ENCODE data around the gene STARD13. TPM values are rescaled to one million over a fixed set of nuclear protein-coding genes. Genes with fewer than 3 reads are reported as not detected.
A peak's percentile ranks its signal among the peaks of the same experiment; 100 is the strongest.

STARD13 gene
- total RNA-seq, 1 donor from 2014 or later = 19.3 TPM

DNA sequence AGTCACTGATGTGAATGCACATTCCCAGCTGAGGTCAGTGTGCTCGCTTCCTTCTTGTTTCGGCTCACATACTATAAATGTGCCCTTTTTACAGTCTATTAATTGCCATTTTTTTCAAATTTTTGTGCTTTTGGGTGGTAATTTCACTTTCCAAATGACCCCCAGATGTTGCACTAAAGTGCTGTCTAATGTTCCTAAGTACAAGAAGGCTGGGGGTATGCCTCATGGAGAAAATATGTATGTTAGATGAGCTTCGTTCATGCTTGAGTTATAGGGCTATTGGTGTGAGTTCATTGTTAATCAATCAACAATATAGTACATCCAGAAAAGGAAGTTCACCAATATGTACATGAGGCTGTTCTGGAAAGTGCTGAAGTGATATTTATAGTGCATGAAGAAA is 184.7 kb downstream of the STARD13 start:
- DNase-seq (ENCODE audit: low read depth in 2 of 2) = no peak

DNA sequence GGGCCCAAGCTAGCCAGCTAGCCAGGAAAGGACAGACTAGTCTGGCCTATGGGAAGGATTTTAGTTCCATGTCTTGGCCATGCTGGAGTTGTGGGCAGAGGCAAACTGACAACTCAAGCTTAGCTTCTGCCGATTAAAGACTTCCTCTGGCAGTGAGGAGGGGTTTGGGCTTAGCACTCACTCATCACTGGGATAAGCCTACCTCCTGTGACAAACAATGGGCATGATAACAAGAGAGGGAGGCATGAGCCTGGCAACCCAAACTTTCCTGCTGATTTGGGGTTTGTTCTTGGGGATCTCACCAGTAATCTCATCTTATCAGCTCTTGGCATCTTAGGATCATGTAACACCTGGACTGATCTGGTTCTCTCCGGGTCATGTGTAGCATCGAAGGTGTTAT is 185.7 kb downstream of the STARD13 start:
- no peak for DNase-seq (ENCODE audit: low read depth in 2 of 2)

DNA sequence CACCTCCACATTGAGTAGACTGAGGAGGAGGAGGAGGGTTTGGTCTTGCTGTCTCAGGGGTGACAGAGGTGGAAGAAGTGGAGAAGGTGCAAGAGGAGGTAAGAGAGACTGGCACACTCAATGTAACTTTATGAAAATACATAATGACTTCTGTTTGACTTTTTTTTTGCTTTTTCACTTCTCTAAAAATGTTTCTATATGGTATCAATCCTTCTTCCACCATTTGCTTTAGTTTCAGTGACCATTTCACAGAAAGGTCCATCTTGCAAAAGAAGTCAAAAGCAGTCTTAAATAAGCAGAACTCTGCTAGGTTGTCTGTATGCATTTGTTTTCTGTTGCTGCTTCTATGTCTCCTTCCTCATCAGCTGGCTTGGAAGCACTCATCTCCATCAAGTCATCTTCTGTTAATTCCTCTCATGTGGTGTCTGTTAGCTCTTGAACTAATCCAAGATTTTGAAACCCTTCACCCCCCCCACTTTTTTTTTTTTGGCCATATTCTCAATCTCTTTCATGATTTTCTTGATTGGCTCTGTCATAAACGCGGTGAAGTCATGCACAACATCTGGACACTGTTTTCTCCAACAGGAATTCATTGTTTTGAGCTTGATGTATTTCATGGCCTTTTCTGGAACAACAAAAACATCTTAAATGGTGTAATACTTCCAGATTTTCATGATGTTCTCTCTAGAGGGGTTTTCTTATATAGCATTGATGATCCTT is 188.5 kb downstream of the STARD13 start:
- DNase-seq (ENCODE audit: low read depth in 2 of 2) = no peak

DNA sequence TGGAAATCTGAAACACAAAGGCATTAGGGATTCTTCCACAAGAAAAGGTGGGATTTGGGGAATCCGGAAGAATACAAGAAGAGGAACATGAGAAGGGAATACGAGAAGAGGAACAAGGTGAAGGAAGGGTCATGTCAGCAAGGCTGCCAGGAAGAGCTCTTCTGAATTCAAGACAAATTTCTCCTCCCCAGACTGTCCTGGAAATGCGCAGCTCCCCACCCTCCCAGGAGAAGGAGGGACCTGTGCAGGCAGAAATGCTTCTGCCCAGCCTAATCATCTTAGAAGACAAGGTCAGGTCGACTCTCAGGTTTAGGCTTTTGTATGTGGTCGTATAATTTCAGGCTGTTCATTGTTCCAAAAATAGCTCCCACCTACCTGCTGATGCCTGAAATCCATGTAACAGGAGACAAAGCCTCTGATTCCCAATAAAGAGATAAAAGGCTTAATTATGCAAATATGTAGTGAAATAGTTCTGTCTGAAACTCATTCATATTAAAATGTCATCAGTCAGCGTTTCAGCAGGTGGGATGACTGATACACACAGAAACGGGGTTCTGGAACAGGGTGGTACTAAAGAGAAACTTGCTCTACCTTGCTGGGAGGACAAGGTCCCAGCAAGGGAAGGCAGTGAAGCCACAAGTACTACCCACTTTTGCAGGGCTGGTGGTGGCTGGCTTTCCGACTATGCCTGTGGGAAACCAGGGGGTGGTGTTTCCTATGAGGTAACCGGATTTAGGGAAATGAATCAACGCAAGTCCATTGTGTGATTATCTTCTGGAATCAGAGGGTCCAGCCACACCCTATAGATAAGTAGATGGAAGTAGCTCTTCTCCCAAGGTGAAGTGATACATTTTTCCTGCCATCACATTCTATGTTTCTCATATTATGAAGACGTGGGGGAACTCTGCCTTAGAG is 193.2 kb downstream of the STARD13 start:
- peak; percentile 32 to 79 for DNase-seq (ENCODE audit: low read depth in 2 of 2)

DNA sequence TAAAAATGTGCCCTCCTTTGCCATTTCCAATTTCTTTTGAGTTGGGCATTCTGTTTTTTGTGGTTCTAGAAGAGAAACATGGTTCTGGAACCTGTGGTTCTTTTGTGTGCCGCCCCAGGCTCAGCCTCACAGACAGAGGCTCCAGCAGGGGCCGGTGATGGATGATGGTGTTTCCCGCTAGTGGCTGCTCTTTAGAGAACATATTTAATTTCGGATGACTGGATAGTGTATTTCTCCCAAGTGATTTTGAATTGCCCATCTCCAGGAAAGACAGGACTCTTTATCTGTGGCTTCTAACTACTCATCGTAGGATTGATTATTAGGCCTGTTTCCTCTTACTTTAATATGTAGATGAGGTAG is 194.2 kb downstream of the STARD13 start:
- no peak for DNase-seq (ENCODE audit: low read depth in 2 of 2)

DNA sequence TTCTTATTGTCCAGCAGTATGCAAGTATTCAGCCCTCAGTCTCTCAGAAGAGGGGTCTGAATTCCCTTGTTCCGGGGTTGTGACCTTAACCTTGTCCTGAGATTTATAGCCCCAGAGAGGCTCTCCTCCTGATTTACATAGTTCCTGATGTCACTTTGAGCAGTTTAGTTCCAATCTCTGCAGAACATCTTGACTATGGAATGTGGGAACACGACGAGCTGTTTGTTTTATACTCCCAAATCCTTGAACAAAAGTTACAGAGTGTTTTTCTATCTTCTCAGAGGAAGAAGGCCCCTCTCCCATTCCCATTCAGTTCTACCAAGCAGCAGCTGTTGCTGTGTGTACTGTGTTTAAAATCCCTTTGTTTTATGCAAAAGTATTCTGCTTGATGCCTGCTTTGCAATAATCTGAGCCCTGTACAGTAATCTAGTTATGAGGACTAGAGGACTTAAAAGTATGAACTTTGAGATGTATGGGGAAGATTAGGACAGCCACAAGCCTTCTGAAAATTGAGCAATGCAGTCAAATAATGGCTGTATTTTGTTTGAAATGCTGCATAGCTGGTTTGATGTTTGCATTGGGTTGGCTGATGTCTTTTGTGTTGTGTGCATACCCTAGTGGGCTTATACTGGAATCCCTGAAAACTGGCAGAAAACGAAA is 194.7 kb downstream of the STARD13 start:
- peak in 1 of 2 donors; percentile 67 for DNase-seq (ENCODE audit: low read depth in 2 of 2)

DNA sequence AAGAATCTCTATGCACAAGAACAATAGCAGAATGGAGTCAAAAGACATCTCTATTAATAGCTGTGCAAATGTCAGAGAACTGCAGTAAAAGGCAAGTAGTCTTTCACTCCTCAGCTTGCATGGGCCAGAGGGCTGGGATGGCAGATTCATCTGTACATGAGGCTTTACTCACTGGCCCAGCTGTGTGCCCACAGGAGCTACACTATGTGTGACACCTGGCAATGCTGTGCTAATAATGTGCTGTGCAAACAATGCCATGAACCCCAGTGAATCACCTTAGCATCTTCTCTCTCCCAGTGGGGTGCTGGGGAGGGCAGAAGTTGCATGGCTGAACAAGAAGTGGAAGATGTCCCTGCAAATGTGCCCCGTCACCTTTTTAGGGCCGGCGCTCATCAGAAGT is 196.2 kb downstream of the STARD13 start:
- DNase-seq (ENCODE audit: low read depth in 2 of 2) = no peak

DNA sequence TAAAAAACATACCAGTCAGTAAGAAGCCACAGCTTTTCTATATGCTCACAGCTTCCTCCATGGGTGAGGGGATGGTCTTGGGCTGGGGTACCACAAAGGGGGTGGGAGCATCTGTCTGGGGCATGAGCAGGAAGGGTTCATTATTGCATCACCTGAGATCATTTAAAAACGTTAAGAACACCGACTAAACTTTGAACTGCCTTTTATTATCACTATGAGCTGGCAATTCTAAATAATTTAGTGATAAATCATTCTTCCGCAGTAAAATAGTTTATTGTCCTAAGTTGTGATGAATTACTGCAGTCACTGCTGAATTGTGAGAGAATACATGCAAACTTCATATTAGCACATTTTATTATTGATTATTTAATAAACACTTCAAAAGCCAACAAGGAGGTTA is 197.8 kb downstream of the STARD13 start:
- peak in 1 of 2 donors; percentile 30 for DNase-seq (ENCODE audit: low read depth in 2 of 2)

DNA sequence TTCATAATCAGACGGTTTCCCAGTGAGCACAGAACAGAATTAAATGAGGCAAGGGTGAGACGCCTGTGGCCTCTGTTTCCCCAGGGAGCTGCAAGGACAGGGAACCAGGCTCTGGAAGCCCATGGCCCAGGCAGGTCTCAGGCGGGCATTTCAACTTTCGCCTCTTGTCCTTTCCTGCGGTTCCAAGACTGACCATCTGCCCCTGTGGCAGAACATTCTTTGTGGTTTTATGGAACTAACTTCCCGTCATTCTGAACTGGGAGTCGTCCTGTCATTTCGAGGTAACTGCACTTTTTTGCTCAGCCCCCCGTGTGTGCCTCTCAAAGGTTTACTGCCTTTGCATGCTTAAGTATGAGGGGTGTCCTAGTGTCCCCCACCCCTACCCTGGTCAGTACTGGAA is 198.5 kb downstream of the STARD13 start:
- no peak for DNase-seq (ENCODE audit: low read depth in 2 of 2)

DNA sequence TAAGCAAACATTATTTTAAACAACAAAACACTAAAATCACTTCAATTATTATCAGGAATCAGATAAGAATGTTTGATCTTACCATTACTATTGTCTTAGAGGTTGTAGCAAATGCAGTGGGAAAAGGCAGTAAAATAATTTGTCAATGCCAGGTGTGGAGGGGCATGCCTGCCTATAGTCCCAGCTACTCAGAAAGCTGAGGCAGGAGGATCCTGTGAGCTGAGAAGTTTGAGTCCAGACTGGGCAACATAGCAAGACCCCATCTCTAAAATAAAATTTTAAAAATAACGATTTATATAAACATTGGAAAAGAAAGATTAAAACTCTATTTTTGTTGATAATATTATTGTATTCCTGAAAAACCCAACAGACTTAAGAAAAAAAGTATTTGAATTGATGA is 202.5 kb downstream of the STARD13 start:
- no peak for DNase-seq (ENCODE audit: low read depth in 2 of 2)

DNA sequence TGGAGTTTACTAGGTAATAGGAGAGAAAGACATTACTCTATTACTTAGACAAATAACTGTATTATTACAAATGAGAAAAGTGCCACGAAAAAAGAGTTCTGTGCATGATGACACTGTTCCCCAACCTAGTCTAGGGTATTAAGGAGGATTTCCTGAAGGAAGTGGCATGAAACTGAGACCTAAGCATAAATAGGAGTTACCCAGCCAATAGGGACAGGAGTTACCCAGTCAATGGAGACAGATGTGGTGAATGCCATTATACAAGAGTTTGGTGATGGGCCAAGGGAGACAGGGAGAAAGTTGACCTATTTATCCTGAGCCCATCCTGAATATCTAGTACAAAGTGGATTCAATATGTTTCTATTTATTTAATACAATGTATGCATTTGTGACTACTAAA is 203.9 kb downstream of the STARD13 start:
- no peak for DNase-seq (ENCODE audit: low read depth in 2 of 2)

DNA sequence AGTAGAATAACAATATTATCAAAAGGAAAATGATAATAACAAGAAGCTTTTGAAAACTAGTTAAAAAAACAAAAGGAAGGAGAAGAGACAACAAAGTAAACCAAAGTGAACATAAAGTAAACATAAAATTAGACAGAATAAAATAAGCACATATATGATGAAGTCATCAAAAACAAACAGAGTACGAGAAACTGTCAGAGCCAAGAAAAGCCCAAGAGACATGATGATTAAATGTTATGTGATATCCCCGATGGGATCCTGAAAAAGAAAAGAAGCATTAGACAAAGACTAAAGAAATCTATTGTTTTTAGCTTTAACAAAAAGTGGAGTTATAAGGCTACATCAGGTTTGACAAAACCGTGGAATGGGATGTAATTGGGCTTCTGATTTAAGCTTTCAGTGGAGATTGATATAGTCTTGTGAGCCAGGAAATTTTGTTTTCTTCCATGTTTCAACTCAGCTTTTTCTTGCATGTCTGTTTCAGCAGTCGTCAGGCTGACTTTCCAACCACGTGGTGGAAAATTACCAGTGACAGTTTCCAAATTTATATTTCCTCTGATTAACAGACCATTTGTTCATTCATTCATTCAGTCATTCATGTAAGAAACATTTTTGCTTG is 204.5 kb downstream of the STARD13 start:
- DNase-seq (ENCODE audit: low read depth in 2 of 2) = peak in 1 of 2 donors; percentile 32

DNA sequence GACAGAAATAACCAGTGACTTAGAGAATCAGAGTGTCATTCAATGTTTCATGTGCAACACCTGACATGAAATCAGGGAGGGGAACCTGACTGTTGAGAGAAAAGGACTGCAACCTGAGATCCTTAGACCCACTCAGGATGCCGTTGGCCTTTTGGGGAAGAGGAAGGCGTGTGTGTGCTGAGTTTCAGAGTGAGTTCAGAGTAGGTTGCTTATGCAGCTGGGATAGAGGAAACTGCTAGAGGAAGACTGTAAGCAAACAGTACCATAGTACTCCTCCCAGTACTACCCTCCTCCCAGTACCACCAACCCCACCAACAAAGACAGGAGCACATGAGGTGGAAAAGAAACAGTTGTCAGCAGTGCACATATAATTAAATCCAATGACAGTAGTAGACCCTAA is 205.6 kb downstream of the STARD13 start:
- DNase-seq (ENCODE audit: low read depth in 2 of 2) = peak in 1 of 2 donors; percentile 61

DNA sequence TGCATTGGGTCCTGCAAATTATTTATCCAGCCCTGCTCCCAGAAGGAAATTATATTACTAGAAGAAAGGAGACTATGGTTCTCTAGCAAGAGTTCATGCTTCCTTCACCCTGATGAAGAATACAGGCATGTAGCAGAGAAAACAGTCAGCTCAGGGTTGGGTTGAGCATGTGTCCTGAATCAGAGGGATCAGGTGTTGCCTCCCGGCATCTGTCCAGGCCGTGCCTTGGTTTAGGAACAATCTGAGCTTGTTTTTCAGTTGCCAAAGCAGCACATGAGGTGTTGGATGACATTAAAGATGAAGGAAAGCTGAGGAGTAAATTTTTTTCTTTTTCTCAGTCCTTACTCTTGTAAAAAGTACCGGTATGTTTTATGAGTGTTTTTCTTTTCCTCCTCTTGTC is 207.3 kb downstream of the STARD13 start:
- DNase-seq (ENCODE audit: low read depth in 2 of 2) = no peak

DNA sequence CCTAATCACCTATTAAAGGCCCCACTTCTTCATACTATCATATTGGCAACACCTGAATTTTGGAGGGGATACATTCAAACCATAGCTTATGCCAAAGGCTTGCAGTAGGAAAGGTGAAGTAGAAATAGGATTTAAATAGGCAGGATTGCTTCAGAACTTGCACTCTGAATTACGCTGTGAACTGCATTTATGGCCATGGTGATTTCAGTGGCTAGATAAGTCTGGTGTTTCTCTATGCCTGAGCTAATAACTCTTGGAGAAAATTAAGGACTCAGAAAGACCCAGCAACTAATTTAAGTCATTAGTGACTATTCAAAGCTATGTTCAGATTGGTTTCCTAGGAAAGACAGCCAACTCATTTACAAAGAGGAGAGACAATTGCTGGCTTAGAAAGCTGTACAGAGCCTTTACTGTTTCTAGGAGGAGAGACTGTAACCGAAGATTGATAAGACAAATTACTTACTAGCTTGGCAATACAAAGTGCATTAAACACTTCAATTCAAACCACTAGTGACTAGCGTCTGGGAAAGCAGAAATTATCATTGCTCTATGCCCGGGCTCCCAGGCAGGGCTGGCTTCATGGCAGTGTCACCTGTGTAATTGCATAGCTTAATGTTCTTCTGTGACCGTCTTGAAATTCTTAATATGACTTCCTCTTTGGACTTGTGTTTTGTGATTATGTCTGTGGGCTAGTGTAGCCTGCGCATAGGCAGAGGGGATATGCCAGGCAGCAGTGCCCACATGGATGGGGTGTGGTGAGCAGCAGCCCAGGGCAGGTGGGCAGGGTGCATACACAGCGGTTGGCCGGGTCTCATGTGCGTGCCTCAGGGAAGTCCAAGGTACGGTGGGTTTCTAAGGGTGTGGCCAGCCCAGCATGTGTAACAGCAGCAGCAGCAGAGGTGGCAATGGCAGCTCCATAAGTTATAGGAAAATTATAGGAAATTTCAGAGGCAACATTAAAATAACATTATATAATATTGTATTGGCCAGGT is 209.3 kb downstream of the STARD13 start:
- DNase-seq (ENCODE audit: low read depth in 2 of 2) = no peak

DNA sequence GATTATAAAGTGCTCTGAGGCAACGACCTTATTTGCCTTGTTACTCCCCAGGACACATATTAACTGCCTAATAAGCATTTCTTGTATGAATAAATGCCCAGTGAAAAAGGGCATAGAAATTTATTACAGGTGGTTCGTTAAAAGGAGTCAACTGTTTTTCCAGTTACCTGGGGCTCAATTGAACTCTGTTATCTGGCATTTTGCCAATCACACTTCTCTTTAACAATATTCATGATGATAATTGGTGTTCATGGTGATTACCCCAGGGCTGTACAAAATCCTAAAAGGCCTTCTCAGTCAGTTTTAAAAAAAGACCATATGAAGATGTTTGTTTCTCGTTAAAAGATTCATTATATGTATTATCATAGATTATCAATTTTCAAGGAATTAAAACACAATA is 212.2 kb downstream of the STARD13 start:
- DNase-seq (ENCODE audit: low read depth in 2 of 2) = no peak

DNA sequence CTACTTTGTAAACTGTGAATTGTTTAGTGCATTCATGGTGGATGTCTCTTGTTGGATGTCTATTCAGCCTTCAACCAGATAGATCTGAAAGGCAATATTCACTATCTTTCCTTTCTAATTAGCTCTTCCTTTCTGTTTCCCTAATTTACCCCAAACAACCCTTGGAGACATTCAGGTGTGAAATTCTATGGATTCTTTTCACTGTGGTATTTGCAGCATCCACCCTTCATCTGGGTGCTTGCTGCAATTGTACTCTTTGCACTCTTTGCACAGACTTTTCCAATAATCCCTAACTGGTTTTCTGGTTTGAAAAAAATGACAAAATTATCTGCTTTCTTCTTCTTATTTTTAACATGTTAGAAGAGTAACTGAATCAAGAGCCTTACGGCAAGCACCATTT is 212.8 kb downstream of the STARD13 start:
- DNase-seq (ENCODE audit: low read depth in 2 of 2) = no peak

DNA sequence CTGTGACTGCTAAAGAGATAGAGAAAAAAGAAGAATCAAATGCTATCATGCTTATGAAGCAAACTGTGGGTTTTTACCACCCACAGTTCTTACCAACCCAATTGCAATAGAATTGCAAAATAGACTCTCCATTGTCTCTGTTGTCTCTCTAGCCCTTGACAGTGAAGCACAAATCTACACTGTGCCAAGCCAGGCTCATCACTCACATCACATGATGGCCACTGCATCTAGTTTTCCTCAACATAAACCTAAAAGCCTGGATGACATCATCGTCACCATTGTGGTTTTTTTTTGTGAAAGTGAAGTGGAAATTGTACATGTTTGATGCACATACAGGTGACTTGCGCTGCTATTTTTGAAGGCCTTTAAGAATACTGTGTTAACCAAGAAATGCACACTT is 213.3 kb downstream of the STARD13 start:
- no peak for DNase-seq (ENCODE audit: low read depth in 2 of 2)

DNA sequence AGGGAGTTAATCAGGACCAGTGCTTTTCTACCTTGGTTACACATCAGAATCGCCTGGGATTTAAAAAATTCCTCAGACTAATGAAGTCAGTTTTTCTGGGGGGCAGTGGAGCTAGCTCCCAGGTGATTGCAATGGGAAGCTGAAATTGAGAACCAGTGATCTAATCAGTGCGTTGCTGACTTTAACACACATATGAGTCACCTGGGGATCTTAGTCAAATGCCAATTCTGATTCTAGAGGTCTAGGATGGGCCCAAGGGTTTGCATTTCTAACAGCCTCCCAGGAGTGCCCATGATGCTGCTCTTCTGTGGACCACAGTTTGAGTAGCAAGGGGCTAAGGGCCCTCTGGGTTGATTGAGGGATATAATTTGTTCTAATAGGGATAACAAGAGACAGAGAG is 214.8 kb downstream of the STARD13 start:
- DNase-seq (ENCODE audit: low read depth in 2 of 2) = no peak

DNA sequence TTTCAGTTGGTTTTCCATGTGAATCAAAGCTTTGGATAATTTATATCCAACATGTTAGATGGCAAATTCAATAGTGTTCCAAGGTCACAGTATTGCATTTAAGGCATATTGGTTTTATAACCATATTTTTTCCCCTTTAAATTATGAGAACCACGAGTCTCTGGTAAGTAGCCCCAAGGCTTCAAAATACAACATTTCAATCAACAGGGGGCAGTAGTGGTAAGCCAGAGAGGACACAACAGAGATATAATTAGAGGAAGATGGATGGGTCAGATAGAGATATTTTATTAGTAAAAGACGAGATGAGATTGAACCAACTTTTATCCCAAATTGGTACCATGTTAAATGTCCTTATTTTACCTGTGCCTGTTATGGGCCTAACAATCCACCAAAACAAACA is 216.2 kb downstream of the STARD13 start:
- DNase-seq (ENCODE audit: low read depth in 2 of 2) = peak in 1 of 2 donors; percentile 33

DNA sequence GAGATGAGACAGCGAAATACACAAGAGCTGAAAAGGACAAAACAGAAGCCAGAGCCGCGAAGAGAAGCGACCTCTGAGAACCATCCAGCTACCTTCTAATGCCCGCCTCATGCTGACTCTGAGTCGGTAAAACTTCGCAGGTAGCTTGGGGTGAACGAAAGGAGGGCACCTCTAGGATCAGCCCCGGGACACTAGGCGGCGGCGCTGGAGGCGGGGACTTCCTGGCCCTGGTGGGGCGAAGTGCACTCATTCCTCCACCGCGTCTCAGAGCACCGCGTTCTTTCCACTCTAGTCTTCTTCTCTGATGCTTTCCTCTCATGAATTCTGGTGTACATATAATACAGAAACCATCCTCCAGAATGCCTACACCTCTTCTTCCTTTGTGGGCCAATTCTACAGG is 219.2 kb downstream of the STARD13 start:
- DNase-seq (ENCODE audit: low read depth in 2 of 2) = no peak

All from dermis microvascular lymphatic vessel endothelial cell (primary cell).